ENCODE measurements around the gene SLC9A3. TPM values are rescaled to one million over a fixed set of nuclear protein-coding genes. Genes with fewer than 3 reads are reported as not detected.
A peak's percentile ranks its signal among the peaks of the same experiment; 100 is the strongest.

The SLC9A3 gene
- total and polyA plus RNA-seq, 2 of the 13 experiments (the other 11 are each of a cell fraction or from before 2014, with no cell fraction given), result 1.5 to 1.8 TPM

GRCh38 chr5:472656-473550 is 51.3 kb downstream of the SLC9A3 start (continued):
- TF ChIP-seq DBP (CRISPR knock-in tag; IDR thresholded peaks at IDR 0.05; ENCODE audit: not compliant biosample characterization), result peak; percentile 59
- peak in 1 of 2 experiments; percentile 69; a peak in 2 of 4 replicates for TF ChIP-seq POLR2A (IDR thresholded peaks at IDR 0.05; ENCODE audit: insufficient read depth in 1 of 2, low read depth in 2 of 2, low read length in 2 of 2)
- TF ChIP-seq EP300 (IDR thresholded peaks at IDR 0.05; ENCODE audit: low read depth in 2 of 2, low read length in 2 of 2), result no peak
- peak; percentile 35; the same call in 1 of the 2 replicates for TF ChIP-seq EP300 (CRISPR knock-in tag; IDR thresholded peaks at IDR 0.05; ENCODE audit: borderline replicate concordance)
- peak; percentile 51 for TF ChIP-seq ZC3H13 (CRISPR knock-in tag; IDR thresholded peaks at IDR 0.05)
- peak; percentile 85 for TF ChIP-seq SALL2 (CRISPR knock-in tag; IDR thresholded peaks at IDR 0.05)
- no peak for TF ChIP-seq ETV5 (CRISPR knock-in tag; IDR thresholded peaks at IDR 0.05; ENCODE audit: borderline replicate concordance)
- TF ChIP-seq RXRB (CRISPR knock-in tag; IDR thresholded peaks at IDR 0.05; ENCODE audit: borderline replicate concordance), result no peak
- TF ChIP-seq RAD51 (IDR thresholded peaks at IDR 0.05; ENCODE audit: borderline replicate concordance), result no peak
- peak; percentile 52; the same call in 1 of the 2 replicates for TF ChIP-seq ZGPAT (CRISPR knock-in tag; IDR thresholded peaks at IDR 0.05)
- TF ChIP-seq GATAD1 (CRISPR knock-in tag; IDR thresholded peaks at IDR 0.05), result peak; percentile 61; the same call in 1 of the 2 replicates
- TF ChIP-seq, protein P1, sequence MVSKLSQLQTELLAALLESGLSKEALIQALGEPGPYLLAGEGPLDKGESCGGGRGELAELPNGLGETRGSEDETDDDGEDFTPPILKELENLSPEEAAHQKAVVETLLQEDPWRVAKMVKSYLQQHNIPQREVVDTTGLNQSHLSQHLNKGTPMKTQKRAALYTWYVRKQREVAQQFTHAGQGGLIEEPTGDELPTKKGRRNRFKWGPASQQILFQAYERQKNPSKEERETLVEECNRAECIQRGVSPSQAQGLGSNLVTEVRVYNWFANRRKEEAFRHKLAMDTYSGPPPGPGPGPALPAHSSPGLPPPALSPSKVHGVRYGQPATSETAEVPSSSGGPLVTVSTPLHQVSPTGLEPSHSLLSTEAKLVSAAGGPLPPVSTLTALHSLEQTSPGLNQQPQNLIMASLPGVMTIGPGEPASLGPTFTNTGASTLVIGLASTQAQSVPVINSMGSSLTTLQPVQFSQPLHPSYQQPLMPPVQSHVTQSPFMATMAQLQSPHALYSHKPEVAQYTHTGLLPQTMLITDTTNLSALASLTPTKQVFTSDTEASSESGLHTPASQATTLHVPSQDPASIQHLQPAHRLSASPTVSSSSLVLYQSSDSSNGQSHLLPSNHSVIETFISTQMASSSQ (IDR thresholded peaks at IDR 0.05; ENCODE audit: low read depth), result no peak
- TF ChIP-seq, protein P1 (CRISPR knock-in tag; IDR thresholded peaks at IDR 0.05; ENCODE audit: borderline replicate concordance), result peak; percentile 30; the same call in 1 of the 2 replicates
- peak; percentile 9; the same call in 1 of the 2 replicates for TF ChIP-seq NR2C2 (CRISPR knock-in tag; IDR thresholded peaks at IDR 0.05; ENCODE audit: borderline replicate concordance)
- peak; percentile 46; the same call in 1 of the 2 replicates for TF ChIP-seq ZNF75D (CRISPR knock-in tag; IDR thresholded peaks at IDR 0.05; ENCODE audit: borderline replicate concordance)
- no peak for TF ChIP-seq ZMAT5 (CRISPR knock-in tag; IDR thresholded peaks at IDR 0.05; ENCODE audit: borderline replicate concordance, low read depth)
- 0 out of 2 replicates have a peak, but pooled peaks have one; percentile 74 for TF ChIP-seq ARHGAP35 (CRISPR knock-in tag; IDR thresholded peaks at IDR 0.05; ENCODE audit: borderline replicate concordance)
- TF ChIP-seq ERF (CRISPR knock-in tag; IDR thresholded peaks at IDR 0.05), result peak; percentile 80
- peak; percentile 71 for TF ChIP-seq YY1 (IDR thresholded peaks at IDR 0.05; ENCODE audit: insufficient read depth, insufficient replicate concordance, low read depth, low read length)
- peak; percentile 79; the same call in 1 of the 2 replicates for TF ChIP-seq ZNF703 (CRISPR knock-in tag; IDR thresholded peaks at IDR 0.05; ENCODE audit: borderline replicate concordance)
- peak; percentile 75; the same call in 1 of the 2 replicates for TF ChIP-seq ZNF263 (CRISPR knock-in tag; IDR thresholded peaks at IDR 0.05)
- TF ChIP-seq ZNF460 (CRISPR knock-in tag; IDR thresholded peaks at IDR 0.05; ENCODE audit: borderline replicate concordance), result no peak

All from HepG2 (cell line).